Trophoblast cell (in vitro differentiated cells and primary cell): ENCODE data around the gene CCNI.
"Not testable (repeated sequence)": the region's sequence is repeated elsewhere in the genome, so short reads cannot be mapped to it uniquely, and the experiment has no call there.

Experiments used
- DNase-seq, 2 donors: peaks; one replicate each; pipeline ENCODE4 v3.0.0-alpha.2; 2016
- H2AFZ ChIP-seq: 2 replicates; pipeline ENCODE4 v1.6.1; 2013; ENCODE audit warnings: low read length, moderate library complexity, mild to moderate bottlenecking; ENCODE audit not compliant: insufficient read depth, poor library complexity
- H2AK5ac ChIP-seq: 2 replicates; pipeline ENCODE4 v1.6.1; 2013; ENCODE audit warnings: mild to moderate bottlenecking, low read length
- H2BK120ac ChIP-seq: 2 replicates; pipeline ENCODE4 v1.6.1; 2013; ENCODE audit warnings: low read length, mild to moderate bottlenecking, moderate library complexity; ENCODE audit not compliant: insufficient read depth, poor library complexity
- H2BK12ac ChIP-seq: 2 replicates; pipeline ENCODE4 v1.6.1; 2013; ENCODE audit warnings: mild to moderate bottlenecking, low read length, moderate library complexity
- H2BK5ac ChIP-seq: 2 replicates; pipeline ENCODE4 v1.6.1; 2013; ENCODE audit warnings: low read length, low read depth, moderate library complexity, mild to moderate bottlenecking; ENCODE audit not compliant: poor library complexity
- H3K14ac ChIP-seq: 2 replicates; pipeline ENCODE4 v1.6.1; 2013; ENCODE audit warnings: mild to moderate bottlenecking, low read length
- H3K18ac ChIP-seq: 2 replicates; pipeline ENCODE4 v1.6.1; 2013; ENCODE audit warnings: mild to moderate bottlenecking, low read length
- H3K23ac ChIP-seq: 2 replicates; pipeline ENCODE4 v1.6.1; 2013; ENCODE audit warnings: low read length
- H3K27ac ChIP-seq: 2 replicates; pipeline ENCODE4 v1.5.1; 2013; ENCODE audit warnings: low read depth, mild to moderate bottlenecking, inconsistent platforms, low read length, moderate library complexity
- H3K27me3 ChIP-seq: 2 replicates; pipeline ENCODE4 v1.6.1; 2013; ENCODE audit warnings: inconsistent platforms, mild to moderate bottlenecking, low read length, moderate library complexity; ENCODE audit not compliant: insufficient read depth
- H3K36me3 ChIP-seq, 2 experiments: 1 replicate in 1 of 2; 2 replicates in 1 of 2; pipeline ENCODE4 v1.6.1; 2013; ENCODE audit warnings: low read length in 2 of 2, mild to moderate bottlenecking in 2 of 2, moderate library complexity in 1 of 2; ENCODE audit not compliant: insufficient read depth in 2 of 2, control insufficient read depth in 1 of 2
- H3K4ac ChIP-seq: 2 replicates; pipeline ENCODE4 v1.6.1; 2013; ENCODE audit warnings: low read depth, mild to moderate bottlenecking, low read length, moderate library complexity
- H3K4me1 ChIP-seq, 2 experiments: 1 replicate in 1 of 2; 2 replicates in 1 of 2; pipeline ENCODE4 v1.6.1; 2013; ENCODE audit warnings: low read length in 2 of 2, mild to moderate bottlenecking in 2 of 2, moderate library complexity in 1 of 2; ENCODE audit not compliant: insufficient read depth in 2 of 2, control insufficient read depth in 1 of 2
- H3K4me2 ChIP-seq: 2 replicates; pipeline ENCODE4 v1.6.1; 2013; ENCODE audit warnings: inconsistent platforms, mild to moderate bottlenecking, low read length, moderate library complexity
- H3K4me3 ChIP-seq: 2 replicates; pipeline ENCODE4 v1.5.1; 2013; ENCODE audit warnings: mild to moderate bottlenecking, low read depth, low read length, inconsistent platforms
- H3K79me1 ChIP-seq: one replicate; pipeline ENCODE4 v1.6.1; 2013; ENCODE audit warnings: low read length
- H3K79me2 ChIP-seq: 2 replicates; pipeline ENCODE4 v1.6.1; 2013; ENCODE audit warnings: low read length, mild to moderate bottlenecking; ENCODE audit not compliant: control insufficient read depth, insufficient read depth, poor library complexity
- H3K9ac ChIP-seq: 2 replicates; pipeline ENCODE4 v1.6.1; 2013; ENCODE audit warnings: mild to moderate bottlenecking, low read length
- H3K9me3 ChIP-seq: 2 replicates; pipeline ENCODE4 v1.6.1; 2013; ENCODE audit warnings: low read depth, mild to moderate bottlenecking, control low read depth, inconsistent platforms, low read length; ENCODE audit not compliant: insufficient read depth
- H4K12ac ChIP-seq: 2 replicates; pipeline ENCODE4 v1.6.1; 2013; ENCODE audit warnings: low read depth, mild to moderate bottlenecking, low read length, moderate library complexity
- H4K8ac ChIP-seq: 2 replicates; pipeline ENCODE4 v1.6.1; 2013; ENCODE audit warnings: low read depth, mild to moderate bottlenecking, low read length, moderate library complexity
- H4K91ac ChIP-seq: one replicate; pipeline ENCODE4 v1.6.1; 2013; ENCODE audit warnings: low read depth, mild to moderate bottlenecking, low read length, moderate library complexity
- WGBS: extraction: QIAGEN DNeasy Blood & Tissue Kit; methylation state at CpG from one replicate; pipeline ENCODE4 v1.1.7; 2013; ENCODE audit warnings: missing lambda C conversion rate; ENCODE audit not compliant: insufficient read length, insufficient coverage; ENCODE audit errors: extremely low coverage; 5-methylcytosine and 5-hydroxymethylcytosine counted together

CCNI gene

DNA sequence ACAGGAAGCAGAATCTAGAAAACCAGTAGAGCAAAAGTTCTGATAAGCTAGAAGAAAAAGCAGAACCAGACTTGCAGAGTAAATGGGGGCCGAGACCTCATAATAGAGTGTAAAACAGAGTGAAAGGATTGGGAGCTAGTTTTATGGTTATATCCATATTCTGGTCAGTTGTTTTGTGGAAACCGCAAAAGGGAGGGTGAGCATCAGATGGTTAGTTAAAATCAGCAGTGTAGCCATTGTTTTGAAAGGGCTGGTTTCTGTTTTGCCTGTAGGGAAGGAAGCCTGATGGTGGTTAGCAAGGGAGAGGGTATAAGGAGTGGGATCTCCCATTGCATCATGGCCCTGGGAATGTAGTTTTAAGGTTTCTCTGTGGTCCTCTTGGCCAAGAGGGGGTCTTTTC, 17.2 kb upstream of the CCNI start:
- Histone ChIP-seq H3K9me3 (no peaks in the 10 kb centered on the region), H3K27me3 (no peaks in the 10 kb centered on the region), H4K91ac (no peak overlapping the region), H3K4me3 (no peak overlapping the region), H4K8ac (no peak overlapping the region), H2BK5ac (no peak overlapping the region), H3K9ac (no peak overlapping the region), H3K14ac (no peak overlapping the region), H3K27ac (peak overlapping the region; percentile 57), H4K12ac (no peak overlapping the region), H3K4me1 (no peaks in the 10 kb centered on the region), H2BK120ac (no peak overlapping the region), H2AFZ (no peak overlapping the region), H2BK12ac (no peak overlapping the region), H3K23ac (no peak overlapping the region), H3K4me2 (no peak overlapping the region), H3K79me2 (no peaks in the 10 kb centered on the region), H3K18ac (no peak overlapping the region), H3K4ac (no peak overlapping the region), H2AK5ac (no peak overlapping the region), H3K36me3 (no peaks in the 10 kb centered on the region), H3K79me1 (no peaks in the 10 kb centered on the region)
- no CpG with 5 or more reads among the region's 2 CpGs for WGBS
- DNase-seq, result peak; percentile 13 to 59

DNA sequence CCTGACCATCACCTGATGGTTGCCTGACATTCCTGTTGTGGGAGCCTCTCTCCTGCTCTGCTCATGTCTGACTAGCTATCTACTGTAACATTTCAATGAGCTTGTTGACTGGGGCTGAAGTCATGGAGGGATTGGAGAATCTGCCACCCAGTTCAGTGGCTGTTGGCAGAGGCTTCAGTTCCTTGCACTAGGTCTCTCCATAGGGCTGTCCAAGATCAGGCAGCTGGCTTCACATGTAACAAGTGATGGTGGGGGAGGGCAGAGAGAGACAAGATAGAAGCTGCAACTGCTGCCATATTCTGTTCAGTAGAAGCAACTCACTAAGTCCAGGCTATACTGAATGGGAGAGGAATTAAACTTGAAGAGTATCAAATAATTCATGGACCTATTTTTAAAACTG, 14.1 kb upstream of the CCNI start:
- Histone ChIP-seq H3K36me3 (no peaks in the 10 kb centered on the region), H2BK12ac (no peak overlapping the region), H3K79me1 (no peaks in the 10 kb centered on the region), H3K4me1 (no peaks in the 10 kb centered on the region), H4K8ac (no peak overlapping the region), H3K9ac (no peak overlapping the region), H3K4ac (no peak overlapping the region), H2BK5ac (no peak overlapping the region), H3K14ac (no peak overlapping the region), H3K9me3 (no peaks in the 10 kb centered on the region), H2AFZ (no peak overlapping the region), H3K23ac (no peak overlapping the region), H4K91ac (no peak overlapping the region), H3K79me2 (no peaks in the 10 kb centered on the region), H4K12ac (no peak overlapping the region), H2BK120ac (no peak overlapping the region), H3K27me3 (no peaks in the 10 kb centered on the region), H3K4me2 (no peak overlapping the region), H3K4me3 (no peak overlapping the region), H3K27ac (no peak overlapping the region), H3K18ac (no peak overlapping the region), H2AK5ac (no peak overlapping the region)
- no peak for DNase-seq

DNA sequence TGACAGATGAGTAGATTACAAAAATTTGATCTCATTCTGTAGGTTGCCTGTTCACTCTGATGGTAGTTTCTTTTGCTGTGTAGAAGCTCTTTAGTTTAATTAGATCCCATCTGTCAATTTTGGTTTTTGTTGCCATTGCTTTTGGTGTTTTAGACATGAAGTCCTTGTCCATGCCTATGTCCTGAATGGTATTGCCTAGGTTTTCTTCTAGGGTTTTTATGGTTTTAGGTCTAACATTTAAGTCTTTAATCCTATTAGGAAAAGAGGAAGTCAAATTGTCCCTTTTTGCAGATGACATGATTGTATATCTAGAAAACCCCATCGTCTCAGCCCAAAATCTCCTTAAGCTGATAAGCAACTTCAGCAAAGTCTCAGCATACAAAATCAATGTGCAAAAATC, 11.2 kb upstream of the CCNI start:
- not testable (repeated sequence) for H4K8ac ChIP-seq, H2BK5ac ChIP-seq, H2BK120ac ChIP-seq, H2AK5ac ChIP-seq, DNase-seq, H3K79me2 ChIP-seq, H4K12ac ChIP-seq, H3K23ac ChIP-seq, H3K14ac ChIP-seq, H3K18ac ChIP-seq, H3K4me2 ChIP-seq, H2BK12ac ChIP-seq, H3K36me3 ChIP-seq, H2AFZ ChIP-seq, H3K9ac ChIP-seq, H3K79me1 ChIP-seq, H3K4me3 ChIP-seq, H3K27ac ChIP-seq, H4K91ac ChIP-seq, H3K27me3 ChIP-seq, H3K4ac ChIP-seq, H3K9me3 ChIP-seq, H3K4me1 ChIP-seq
- WGBS, result no CpG with 5 or more reads among the region's 1 CpG

DNA sequence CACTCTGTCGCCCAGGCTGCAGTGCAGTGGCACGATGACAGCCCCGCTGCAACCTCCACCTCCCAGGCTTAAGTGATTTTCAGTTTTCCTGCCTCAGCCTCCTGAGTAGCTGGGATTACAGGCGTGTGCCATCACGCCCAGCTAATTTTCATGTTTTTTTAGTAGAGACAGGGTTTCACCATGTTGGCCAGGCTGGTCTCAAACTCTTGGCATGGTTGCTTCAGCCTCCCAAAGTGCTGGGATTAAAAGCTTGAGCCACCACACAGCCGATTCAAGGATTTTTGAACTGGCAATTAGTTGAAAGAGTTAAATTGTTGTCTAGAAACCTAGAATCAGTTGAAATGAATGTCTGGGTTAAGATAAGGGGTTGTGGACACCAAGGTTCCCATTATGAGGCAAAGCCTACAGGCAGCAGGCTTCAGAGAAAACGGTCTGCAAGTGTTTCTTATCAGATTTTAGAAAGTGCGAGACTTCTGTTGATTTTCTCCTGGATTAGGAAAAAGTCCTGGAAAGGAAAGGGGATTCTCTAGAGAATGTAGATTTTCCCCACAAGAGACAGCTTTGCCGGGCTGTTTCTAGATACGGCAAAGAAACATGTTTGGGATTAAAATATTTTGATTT, 8.3 kb upstream of the CCNI start:
- Histone ChIP-seq H3K79me2 (no peaks in the 10 kb centered on the region), H2AFZ (no peak overlapping the region), H3K27ac (no peak overlapping the region), H3K4ac (no peak overlapping the region), H4K91ac (peak overlapping the region; percentile 2), H3K4me2 (no peak overlapping the region), H2BK12ac (no peak overlapping the region), H2AK5ac (no peak overlapping the region), H3K18ac (no peak overlapping the region), H2BK120ac (peak overlapping the region; percentile 6), H3K36me3 (no peaks in the 10 kb centered on the region), H3K23ac (no peak overlapping the region), H3K9me3 (no peaks in the 10 kb centered on the region), H3K4me1 (peaks cover 2 to 7% of the 10 kb centered on the region in 2 experiments), H3K14ac (no peak overlapping the region), H3K4me3 (no peak overlapping the region), H3K27me3 (no peaks in the 10 kb centered on the region), H4K8ac (no peak overlapping the region), H3K79me1 (no peaks in the 10 kb centered on the region), H3K9ac (no peak overlapping the region), H4K12ac (no peak overlapping the region), H2BK5ac (no peak overlapping the region)
- no CpG with 5 or more reads among the region's 10 CpGs for WGBS
- no peak for DNase-seq
